Kidney (tissue), 14 donors: ENCODE results near the gene INSRR. TPM values are rescaled to one million over a fixed set of nuclear protein-coding genes. Genes with fewer than 3 reads are reported as not detected.

Source experiments
- DNase-seq, 5 donors: peaks; one replicate each; pipeline ENCODE4 v3.0.0-alpha.2; 2013 to 2020
- FAIRE-seq: peaks from 2 replicates; lab custom pipeline; 2012; peaks lifted over from hg19 to GRCh38; lab: Jason Lieb, UNC
- H3K27ac ChIP-seq, 2 donors: one replicate each; pipeline ENCODE4 v1.7.0; 2013; ENCODE audit warnings: low read depth in 2 of 2, low read length in 2 of 2, inconsistent platforms in 1 of 2
- H3K27me3 ChIP-seq: one replicate; pipeline ENCODE4 v1.7.1; 2013; ENCODE audit warnings: low read length, inconsistent platforms; ENCODE audit not compliant: control insufficient read depth, insufficient read depth
- H3K36me3 ChIP-seq, 3 donors: one replicate each; pipeline versions ENCODE4 v1.7.0 to v1.7.1; 2013; ENCODE audit warnings: low read length in 3 of 3, control low read depth in 1 of 3, inconsistent platforms in 1 of 3; ENCODE audit not compliant: insufficient read depth in 3 of 3, control insufficient read depth in 2 of 3
- H3K4me1 ChIP-seq, 3 donors: one replicate each; pipeline versions ENCODE4 v1.7.0 to v1.7.1; 2013; ENCODE audit warnings: low read length in 3 of 3, inconsistent platforms in 1 of 3, low read depth in 1 of 3; ENCODE audit not compliant: control insufficient read depth in 2 of 3, insufficient read depth in 2 of 3
- H3K4me3 ChIP-seq, 3 donors: one replicate each; pipeline versions ENCODE4 v1.7.0 to v1.8.1; 2013; ENCODE audit warnings: low read length in 3 of 3, control low read depth in 1 of 3, inconsistent platforms in 1 of 3
- H3K9ac ChIP-seq, 3 donors: one replicate each; pipeline versions ENCODE4 v1.7.0 to v1.7.1; 2013; ENCODE audit warnings: low read length in 3 of 3, control low read depth in 1 of 3, inconsistent platforms in 1 of 3
- H3K9me3 ChIP-seq, 3 donors: one replicate each; pipeline versions ENCODE4 v1.7.0 to v1.7.1; 2013; ENCODE audit warnings: low read length in 3 of 3, control low read depth in 1 of 3, inconsistent platforms in 1 of 3; ENCODE audit not compliant: control insufficient read depth in 2 of 3, insufficient read depth in 1 of 3
- CTCF ChIP-seq: IDR thresholded peaks from 3 replicates; pipeline ENCODE4 v1.5.1; 2012; ENCODE audit warnings: mild to moderate bottlenecking, moderate library complexity, borderline replicate concordance; ENCODE audit not compliant: insufficient read depth; ENCODE audit errors: extremely low read depth
- intact Hi-C: fragments of 100-400 bp; cut with DNase I; formaldehyde crosslinking; loops from one replicate; pipeline ENCODE4 v1.11.1; 2022
- polyA plus RNA-seq: library from polyadenylated mRNA; stranded (reverse); fragments of 350-450 nt; fragmentation: Illumina TruSeq; extraction: RNeasy Lipid Tissue Mini Kit (QIAGEN cat#74804); gene quantifications from one replicate; pipeline ENCODE4 v1.2.3, GENCODE V29; 2014; ENCODE audit warnings: low read depth, low replicate concordance; ENCODE audit not compliant: insufficient read depth
- total RNA-seq: library from RNA; stranded (reverse); fragmentation: NEBNext Ultra II Directional; extraction: Animal tissue kit (Norgen Biotek cat#: 25700); gene quantifications from one replicate; pipeline ENCODE4 v1.2.1, GENCODE V29; 2021
- donor health status: control.
- donor health status: control.
- donor health status: control.
- donor health status: control.
- donor health status: control.
- donor health status: DM: yes; HTN: yes; CAD: no.
- donor health status: Normal renal cell carcinoma (clear cell type).

The INSRR gene
- total and polyA plus RNA-seq, 2 donors from 2014 or later, result 0.35 to 2.4 TPM

DNA sequence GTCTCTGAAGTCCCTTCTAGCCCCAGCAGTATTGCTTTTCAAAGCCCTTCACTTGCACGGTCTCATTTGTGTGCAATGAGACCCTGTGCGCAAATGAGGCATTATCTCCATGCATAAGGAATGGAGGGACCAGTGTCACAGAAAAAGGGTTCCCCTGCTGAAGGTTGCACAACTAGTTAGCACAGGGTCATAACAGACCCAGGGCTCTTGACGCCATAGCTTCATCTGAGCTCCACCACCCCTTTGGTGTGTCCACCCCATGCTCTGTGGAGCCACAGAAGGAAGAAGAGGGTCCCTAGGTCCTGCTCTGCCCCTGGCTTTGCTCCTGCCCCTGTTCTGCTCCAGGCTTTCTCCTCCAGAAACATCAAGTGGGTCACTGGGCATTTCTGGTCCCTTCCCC, 54.9 kb downstream of the INSRR start:
- Histone ChIP-seq H3K9ac (no peak overlapping the region), H3K27ac (no peak overlapping the region)
- FAIRE-seq, result no peak

GRCh38 chr1:156803086-156803851, 55.6 kb downstream of the INSRR start:
- H3K9me3 ChIP-seq, result no peaks in the 10 kb centered on the region
- no peaks in the 10 kb centered on the region for H3K27me3 ChIP-seq
- no peak overlapping the region for H3K9ac ChIP-seq
- H3K4me1 ChIP-seq, result peaks cover 0 to 5% (median 0%) of the 10 kb centered on the region in 3 donors
- H3K36me3 ChIP-seq, result peaks cover 7 to 23% (median 17%) of the 10 kb centered on the region in 3 donors
- intact Hi-C loops, result no loop called here
- H3K27ac ChIP-seq, result no peak overlapping the region
- FAIRE-seq (no peak), DNase-seq (peak in 4 of 5 donors; percentile 50 to 73 (median 58))
- no peak overlapping the region for H3K4me3 ChIP-seq
- TF ChIP-seq CTCF, result no peak

More for the DNA sequence above, 54.9 kb downstream of the INSRR start:
- Histone ChIP-seq H3K36me3 (peaks cover 4 to 18% (median 16%) of the 10 kb centered on the region in 3 donors), H3K4me3 (no peak overlapping the region), H3K4me1 (peaks cover 0 to 5% (median 0%) of the 10 kb centered on the region in 3 donors), H3K9me3 (no peaks in the 10 kb centered on the region), H3K27me3 (no peaks in the 10 kb centered on the region)
- no peak for DNase-seq
- intact Hi-C loops, result no loop called here
- no peak for TF ChIP-seq CTCF

- no peak for TF ChIP-seq CTCF
- H3K4me1 ChIP-seq, result peaks cover 0 to 5% (median 0%) of the 10 kb centered on the region in 3 donors
- intact Hi-C loops, result no loop called here
- no peaks in the 10 kb centered on the region for H3K27me3 ChIP-seq
- no peak overlapping the region for H3K4me3 ChIP-seq
- H3K36me3 ChIP-seq, result peaks cover 7 to 31% (median 21%) of the 10 kb centered on the region in 3 donors
- H3K9me3 ChIP-seq, result no peaks in the 10 kb centered on the region
- H3K9ac ChIP-seq, result no peak overlapping the region
- no peak for FAIRE-seq
- H3K27ac ChIP-seq, result no peak overlapping the region
- peak in 1 of 5 donors; percentile 52 for DNase-seq
Measured at GRCh38 chr1:156802421-156802935, 56.4 kb downstream of the INSRR start.
